ENCODE measurements around the gene NPIPA2. TPM values are rescaled to one million over a fixed set of nuclear protein-coding genes. Genes with fewer than 3 reads are reported as not detected.

NPIPA2 gene
- total and polyA plus RNA-seq, 3 donors (not counting 1 experiment from before 2014, with no cell fraction given) = 0.67 TPM; not detected in 2

Other genes starting within 250 kb of the NPIPA2 start
- gene PARN, start 112.3 kb upstream of the NPIPA2 start, total RNA-seq = 10 to 100 TPM; 31.0 to 34.3 TPM
- 17.8 TPM for gene PARN, start 112.3 kb upstream of the NPIPA2 start, polyA plus RNA-seq
- gene BFAR, start 109.6 kb upstream of the NPIPA2 start, total RNA-seq = 10 to 100 TPM; 71.6 to 86.5 TPM
- 64.9 TPM for gene BFAR, start 109.6 kb upstream of the NPIPA2 start, polyA plus RNA-seq
- 1 to 10 TPM in 1 of 2 donors, under 1 TPM in 1; 0.31 to 1.0 TPM for gene PLA2G10, start 48.2 kb upstream of the NPIPA2 start, total RNA-seq
- 0.24 TPM for gene PLA2G10, start 48.2 kb upstream of the NPIPA2 start, polyA plus RNA-seq
- gene NPIPA3, start 39.1 kb upstream of the NPIPA2 start, total RNA-seq = 1 to 10 TPM in 1 of 2 donors, under 1 TPM in 1; 0.67 to 6.0 TPM
- 1.5 TPM for gene NPIPA3, start 39.1 kb upstream of the NPIPA2 start, polyA plus RNA-seq
- 100 to 1,000 TPM in 1 of 2 donors, 10 to 100 TPM in 1; 91.0 to 126 TPM for gene NOMO1, start 91.2 kb downstream of the NPIPA2 start, total RNA-seq
- 93.6 TPM for gene NOMO1, start 91.2 kb downstream of the NPIPA2 start, polyA plus RNA-seq
- gene NPIPA1, start 194.9 kb downstream of the NPIPA2 start, total RNA-seq = 100 to 1,000 TPM in 1 of 2 donors, 10 to 100 TPM in 1; 41.0 to 159 TPM
- 34.7 TPM for gene NPIPA1, start 194.9 kb downstream of the NPIPA2 start, polyA plus RNA-seq
- 10 to 100 TPM; 71.2 to 81.4 TPM for gene PDXDC1, start 232.5 kb downstream of the NPIPA2 start, total RNA-seq
- gene PDXDC1, start 232.5 kb downstream of the NPIPA2 start, polyA plus RNA-seq = 45.0 TPM

Data from mammary epithelial cell (primary cell).